ENCODE data around the gene FOXR1. TPM values are rescaled to one million over a fixed set of nuclear protein-coding genes. Genes with fewer than 3 reads are reported as not detected.

Gene FOXR1
- total RNA-seq, 4 donors from 2014 or later = not detected

DNA sequence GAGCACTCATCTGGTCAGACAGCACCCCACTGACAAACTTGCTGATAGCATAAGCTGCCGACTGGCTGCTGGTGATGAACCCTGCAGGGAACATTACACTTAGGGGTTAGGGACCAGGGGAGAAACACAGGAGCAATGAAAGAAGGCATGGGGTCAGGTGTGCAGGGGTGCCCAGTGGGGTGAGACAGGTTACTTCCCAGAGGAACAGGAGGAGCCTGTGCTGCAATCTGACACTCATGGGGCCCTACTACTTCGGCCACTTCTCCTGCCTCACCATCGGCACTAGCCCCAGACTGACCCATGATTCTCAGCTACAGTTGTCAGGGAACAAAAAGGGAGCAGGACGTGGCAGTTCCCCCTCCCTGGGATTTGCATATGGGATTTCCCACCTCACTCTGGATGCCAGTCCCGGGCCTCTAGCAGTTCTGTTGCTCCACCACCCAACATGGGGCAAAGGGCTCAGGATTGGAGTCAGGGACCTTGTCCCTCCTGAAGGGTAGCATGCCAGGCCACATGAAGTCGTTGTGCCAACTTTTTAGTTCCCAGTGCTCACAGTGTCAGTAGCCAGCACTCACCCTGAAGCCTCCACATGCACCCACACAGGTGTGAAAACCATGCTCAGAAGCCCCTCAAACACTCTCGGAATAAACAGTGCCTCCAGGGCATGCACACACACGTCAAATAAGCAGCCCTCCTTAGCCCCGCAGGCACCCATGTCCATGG lies 56.9 kb downstream of the FOXR1 start:
- DNase-seq = no peak
- no peak overlapping the region for H3K4me3 ChIP-seq
- H3K36me3 ChIP-seq = no peaks in the 10 kb centered on the region
- TF ChIP-seq, protein P1, sequence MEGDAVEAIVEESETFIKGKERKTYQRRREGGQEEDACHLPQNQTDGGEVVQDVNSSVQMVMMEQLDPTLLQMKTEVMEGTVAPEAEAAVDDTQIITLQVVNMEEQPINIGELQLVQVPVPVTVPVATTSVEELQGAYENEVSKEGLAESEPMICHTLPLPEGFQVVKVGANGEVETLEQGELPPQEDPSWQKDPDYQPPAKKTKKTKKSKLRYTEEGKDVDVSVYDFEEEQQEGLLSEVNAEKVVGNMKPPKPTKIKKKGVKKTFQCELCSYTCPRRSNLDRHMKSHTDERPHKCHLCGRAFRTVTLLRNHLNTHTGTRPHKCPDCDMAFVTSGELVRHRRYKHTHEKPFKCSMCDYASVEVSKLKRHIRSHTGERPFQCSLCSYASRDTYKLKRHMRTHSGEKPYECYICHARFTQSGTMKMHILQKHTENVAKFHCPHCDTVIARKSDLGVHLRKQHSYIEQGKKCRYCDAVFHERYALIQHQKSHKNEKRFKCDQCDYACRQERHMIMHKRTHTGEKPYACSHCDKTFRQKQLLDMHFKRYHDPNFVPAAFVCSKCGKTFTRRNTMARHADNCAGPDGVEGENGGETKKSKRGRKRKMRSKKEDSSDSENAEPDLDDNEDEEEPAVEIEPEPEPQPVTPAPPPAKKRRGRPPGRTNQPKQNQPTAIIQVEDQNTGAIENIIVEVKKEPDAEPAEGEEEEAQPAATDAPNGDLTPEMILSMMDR (IDR thresholded peaks at IDR 0.05) = no peak
- TF ChIP-seq POLR2A (IDR thresholded peaks at IDR 0.05) = no peak
- no peaks in the 10 kb centered on the region for H3K9me3 ChIP-seq
- peak overlapping the region in 1 of 2 donors; percentile 82 for H3K27ac ChIP-seq
- H3K27me3 ChIP-seq = no peaks in the 10 kb centered on the region
- no peaks in the 10 kb centered on the region for H3K4me1 ChIP-seq
- intact Hi-C loops (cut with DNase I; ENCODE audit: low total_unique reads) = no loop called here

DNA sequence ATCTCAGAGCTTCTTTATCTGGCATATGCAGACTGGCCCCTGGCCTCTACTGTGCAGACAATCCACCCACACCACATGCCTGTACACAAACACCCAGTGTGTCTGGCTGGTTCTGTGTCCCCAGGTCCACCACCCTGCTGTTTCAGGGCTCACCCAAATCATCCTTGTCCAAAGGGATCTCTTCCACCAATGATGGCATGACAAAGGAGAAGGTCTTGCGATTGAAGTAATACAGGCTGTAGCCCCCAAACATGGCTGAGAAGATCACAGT lies 57.4 kb downstream of the FOXR1 start:
- no peaks in the 10 kb centered on the region for H3K9me3 ChIP-seq
- intact Hi-C loops (cut with DNase I; ENCODE audit: low total_unique reads) = no loop called here
- no peaks in the 10 kb centered on the region for H3K27me3 ChIP-seq
- H3K36me3 ChIP-seq = no peaks in the 10 kb centered on the region
- H3K27ac ChIP-seq = peak overlapping the region in 1 of 2 donors; percentile 82
- DNase-seq = no peak
- no peak for TF ChIP-seq POLR2A (IDR thresholded peaks at IDR 0.05)
- TF ChIP-seq, protein P1 (IDR thresholded peaks at IDR 0.05) = no peak
- no peaks in the 10 kb centered on the region for H3K4me1 ChIP-seq
- no peak overlapping the region for H3K4me3 ChIP-seq

DNA sequence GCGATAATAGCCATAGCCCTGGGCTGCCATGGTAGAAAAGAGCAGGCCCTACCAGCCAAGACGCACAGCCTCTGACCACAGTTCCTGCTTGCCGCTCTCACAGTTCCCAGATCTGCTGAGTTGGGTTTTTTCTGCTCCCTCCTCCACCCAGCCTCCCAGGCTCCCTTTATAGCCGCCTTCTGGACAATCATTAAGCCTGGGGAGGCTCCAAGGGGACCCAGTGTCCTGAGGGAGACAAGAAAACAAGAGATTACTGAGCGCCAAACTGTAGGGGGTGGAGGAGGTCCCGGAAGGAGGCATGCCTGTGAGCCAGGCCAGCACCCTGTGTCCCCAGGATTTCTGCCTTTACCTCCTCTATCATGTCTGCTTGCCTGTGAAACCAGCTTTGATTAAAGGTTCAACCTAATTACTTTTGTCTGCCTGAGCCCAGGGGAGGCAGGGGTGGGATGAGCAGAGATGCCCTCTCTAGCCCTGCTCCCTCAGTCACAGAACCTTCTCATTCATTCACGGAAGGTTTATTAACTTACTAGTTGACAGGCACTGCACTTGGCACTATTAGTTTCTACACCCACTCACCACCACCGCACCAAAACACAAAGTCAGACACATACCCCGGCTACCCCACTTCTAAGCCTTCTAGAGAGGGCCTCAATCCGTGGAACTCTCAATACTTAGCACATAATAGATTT lies 57.9 kb downstream of the FOXR1 start:
- intact Hi-C loops (cut with DNase I; ENCODE audit: low total_unique reads) = no loop called here
- no peak for DNase-seq
- H3K27ac ChIP-seq = peak overlapping the region; percentile 67 to 82

DNA sequence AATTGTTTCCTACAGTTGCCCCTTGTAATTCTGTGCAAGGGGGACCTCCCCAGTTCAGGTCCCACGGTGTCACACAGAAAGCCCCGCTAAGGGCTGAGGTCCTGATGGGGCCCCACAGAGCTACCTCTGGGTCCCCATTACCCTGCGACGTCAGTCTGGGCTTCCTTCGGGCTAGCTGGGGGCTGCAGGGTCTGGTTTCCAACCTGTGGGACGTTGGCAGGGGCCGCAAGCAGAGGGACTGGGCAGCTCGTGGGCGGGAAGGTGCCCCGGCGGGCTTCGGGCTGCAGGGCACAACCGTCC lies 58.4 kb downstream of the FOXR1 start:
- H3K27me3 ChIP-seq = no peaks in the 10 kb centered on the region
- no peaks in the 10 kb centered on the region for H3K4me1 ChIP-seq
- DNase-seq = no peak
- peak overlapping the region; percentile 67 to 82 for H3K27ac ChIP-seq
- intact Hi-C loops (cut with DNase I; ENCODE audit: low total_unique reads) = no loop called here
- H3K4me3 ChIP-seq = peak overlapping the region; percentile 56 to 59
- no peak for TF ChIP-seq POLR2A (IDR thresholded peaks at IDR 0.05)
- TF ChIP-seq, protein P1 (IDR thresholded peaks at IDR 0.05) = no peak
- H3K9me3 ChIP-seq = no peaks in the 10 kb centered on the region
- H3K36me3 ChIP-seq = no peaks in the 10 kb centered on the region

More for the DNA sequence above, 57.9 kb downstream of the FOXR1 start:
- no peaks in the 10 kb centered on the region for H3K9me3 ChIP-seq
- H3K27me3 ChIP-seq = no peaks in the 10 kb centered on the region
- H3K36me3 ChIP-seq = no peaks in the 10 kb centered on the region
- TF ChIP-seq POLR2A (IDR thresholded peaks at IDR 0.05) = no peak
- TF ChIP-seq, protein P1 (IDR thresholded peaks at IDR 0.05) = no peak
- no peaks in the 10 kb centered on the region for H3K4me1 ChIP-seq
- peak overlapping the region; percentile 56 to 59 for H3K4me3 ChIP-seq

DNA sequence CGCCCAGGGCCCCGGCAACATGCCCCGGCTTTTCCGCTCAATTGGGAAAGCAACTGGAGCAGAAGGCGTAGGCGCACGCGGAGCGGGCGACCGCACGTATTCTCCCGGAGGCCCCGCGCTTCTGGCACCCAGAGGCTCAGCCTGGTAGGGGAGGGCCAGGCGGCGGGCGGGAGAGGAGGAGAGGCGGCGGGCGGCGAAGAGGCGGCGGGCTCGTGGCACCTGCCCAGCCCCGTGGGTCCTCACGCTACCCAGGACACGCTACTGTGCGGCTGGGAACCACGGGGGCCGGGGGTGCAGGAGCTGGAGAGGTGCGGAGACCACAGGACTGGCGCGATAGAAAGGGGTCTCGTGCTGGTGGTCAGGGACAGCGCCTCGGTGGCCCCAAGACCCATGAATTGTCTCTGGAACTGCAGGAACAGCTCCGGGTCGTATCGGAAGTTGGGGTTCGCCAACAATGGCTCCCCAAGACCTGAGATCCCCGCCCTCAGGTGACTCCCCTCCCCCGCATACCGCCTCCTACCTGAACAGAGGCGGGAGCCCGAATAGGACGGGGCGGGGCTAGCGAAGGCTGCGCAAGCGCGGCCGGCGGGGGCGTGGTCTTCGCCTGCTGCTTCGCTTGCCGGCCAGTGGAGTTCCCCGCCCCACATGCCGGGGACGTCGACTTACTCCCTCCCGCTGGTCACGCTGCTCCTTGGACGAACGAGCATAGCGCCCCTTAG lies 58.9 kb downstream of the FOXR1 start, which contains the start of gene SLC37A4:
Gene SLC37A4 (minus strand): TSS at position 549 of the 719 bp plus-strand sequence.
- H3K4me1 ChIP-seq = no peaks in the 10 kb centered on the region
- DNase-seq = peak; percentile 97 to 98
- peak within 1 kb of the TSS; percentile 56 to 59 for H3K4me3 ChIP-seq
- H3K27ac ChIP-seq = peak within 1 kb of the TSS; percentile 67 to 82
- no peaks in the 10 kb centered on the region for H3K27me3 ChIP-seq
- no peaks in the 10 kb centered on the region for H3K36me3 ChIP-seq
- H3K9me3 ChIP-seq = no peaks in the 10 kb centered on the region
- intact Hi-C loops (cut with DNase I; ENCODE audit: low total_unique reads) = no loop called here
- TF ChIP-seq, protein P1 (IDR thresholded peaks at IDR 0.05) = peak; percentile 83 to 97 (median 90)
- peak in 1 of 2 donors; percentile 64 for TF ChIP-seq POLR2A (IDR thresholded peaks at IDR 0.05)

Measured in uterus (tissue), 4 donors.